ENCODE results near the gene EXOC4.
"Not testable (repeated sequence)": the region's sequence is repeated elsewhere in the genome, so short reads cannot be mapped to it uniquely, and the experiment has no call there.

Gene EXOC4

GRCh38 chr7:133252858-133253518 lies at the start of gene EXOC4:
EXOC4 (plus strand) TSS chr7:133253078.
- peak; percentile 91 for DNase-seq (ENCODE audit: extremely low read depth, low read depth)
- no peak for TF ChIP-seq CTCF (IDR thresholded peaks at IDR 0.05; ENCODE audit: low read depth, low read length)

GRCh38 chr7:133203490-133203889 lies 49.4 kb upstream of the EXOC4 start:
- no peak for TF ChIP-seq CTCF (IDR thresholded peaks at IDR 0.05; ENCODE audit: low read depth, low read length)
- DNase-seq (ENCODE audit: extremely low read depth, low read depth) = no peak

GRCh38 chr7:133207687-133208086 lies 45.2 kb upstream of the EXOC4 start:
- TF ChIP-seq CTCF (IDR thresholded peaks at IDR 0.05; ENCODE audit: low read depth, low read length) = no peak; the same call in 1 of the 2 replicates
- no peak for DNase-seq (ENCODE audit: extremely low read depth, low read depth)

- not testable (repeated sequence) for DNase-seq (ENCODE audit: extremely low read depth, low read depth)
Measured at GRCh38 chr7:133210817-133211216, 42.1 kb upstream of the EXOC4 start.

DNA sequence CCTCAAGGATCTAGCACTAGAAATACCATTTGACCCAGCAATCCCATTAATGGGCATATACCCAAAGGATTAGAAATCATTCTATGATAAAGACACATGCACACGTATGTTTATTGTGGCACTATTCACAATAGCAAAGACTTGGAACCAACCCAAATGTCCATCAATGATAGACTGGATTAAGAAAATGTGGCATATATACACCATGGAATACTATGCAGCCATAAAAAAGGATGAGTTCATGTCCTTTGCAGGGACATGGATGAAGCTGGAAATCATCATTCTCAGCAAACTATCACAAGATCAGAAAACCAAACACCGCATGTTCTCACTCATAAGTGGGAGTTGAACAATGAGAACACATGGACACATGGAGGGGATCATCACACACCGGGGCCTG lies 39.1 kb upstream of the EXOC4 start:
- DNase-seq (ENCODE audit: extremely low read depth, low read depth) = not testable (repeated sequence)

- no peak for TF ChIP-seq CTCF (IDR thresholded peaks at IDR 0.05; ENCODE audit: low read depth, low read length)
Measured at GRCh38 chr7:133217773-133218172, 35.1 kb upstream of the EXOC4 start.

DNA sequence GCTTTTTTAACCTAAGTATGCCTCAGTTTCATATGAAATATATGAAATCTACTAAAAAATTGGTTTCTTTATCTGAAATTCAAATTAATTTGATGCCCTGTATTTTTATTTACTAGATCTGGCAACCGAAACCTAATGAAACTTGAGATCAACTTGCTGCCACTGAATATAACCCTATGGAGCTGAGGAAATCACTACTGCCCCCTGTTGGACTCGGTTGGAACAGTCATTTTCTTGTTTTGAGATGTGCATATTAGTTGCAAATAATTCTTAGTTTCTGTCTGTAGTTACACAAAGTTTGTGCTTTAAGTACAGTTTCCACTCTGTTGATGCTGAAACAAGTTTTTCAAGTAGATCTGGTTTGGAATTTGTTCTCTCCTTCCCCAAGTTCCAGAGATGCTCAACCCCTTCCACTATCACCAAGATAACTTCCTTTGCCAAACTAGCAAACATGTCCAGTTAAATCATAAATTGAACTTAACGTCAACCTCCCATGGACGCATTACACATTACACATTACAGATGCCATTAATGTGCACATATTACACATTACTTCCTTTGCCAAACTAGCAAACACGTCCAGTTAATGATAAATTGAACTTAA lies 22.2 kb upstream of the EXOC4 start:
- TF ChIP-seq CTCF (IDR thresholded peaks at IDR 0.05; ENCODE audit: low read depth, low read length) = peak; percentile 71
- DNase-seq (ENCODE audit: extremely low read depth, low read depth) = peak; percentile 22

More at GRCh38 chr7:133217773-133218172, 35.1 kb upstream of the EXOC4 start:
- DNase-seq (ENCODE audit: extremely low read depth, low read depth) = no peak

- DNase-seq (ENCODE audit: extremely low read depth, low read depth) = no peak
Measured at GRCh38 chr7:133233142-133233541, 19.7 kb upstream of the EXOC4 start.

More at GRCh38 chr7:133233142-133233541, 19.7 kb upstream of the EXOC4 start:
- no peak for TF ChIP-seq CTCF (IDR thresholded peaks at IDR 0.05; ENCODE audit: low read depth, low read length)

All from AG09319 (cell line).